Neural progenitor cell (in vitro differentiated cells): ENCODE data around the gene ECT2L. TPM values are rescaled to one million over a fixed set of nuclear protein-coding genes. Genes with fewer than 3 reads are reported as not detected.

Source experiments
- DNase-seq: peaks from one replicate; pipeline ENCODE4 v3.0.0-alpha.2; 2016; ENCODE audit warnings: low spot score
- H2AFZ ChIP-seq: fragments of 200-600 bp; sonication (generic); replicated peaks from 2 replicates; pipeline ENCODE4 v1.6.1; 2016; ENCODE audit warnings: antibody characterized with exemption
- H3F3A ChIP-seq: fragments of 200-600 bp; sonication (generic); 2 replicates; pipeline ENCODE4 v1.6.1; 2016; ENCODE audit warnings: antibody characterized with exemption, low read depth
- H3K27ac ChIP-seq: fragments of 200-600 bp; sonication (generic); 2 replicates; pipeline ENCODE4 v1.5.1; 2016; ENCODE audit warnings: mild to moderate bottlenecking
- H3K27me3 ChIP-seq: fragments of 200-600 bp; sonication (generic); 2 replicates; pipeline ENCODE4 v1.6.1; 2016; ENCODE audit warnings: mild to moderate bottlenecking, moderate library complexity
- H3K36me3 ChIP-seq: fragments of 200-600 bp; sonication (generic); 2 replicates; pipeline ENCODE4 v1.5.1; 2016
- H3K4me1 ChIP-seq: fragments of 200-600 bp; sonication (generic); 2 replicates; pipeline ENCODE4 v1.6.1; 2016; ENCODE audit warnings: mixed run types
- H3K4me2 ChIP-seq: fragments of 200-600 bp; sonication (generic); 2 replicates; pipeline ENCODE4 v1.6.1; 2016
- H3K4me3 ChIP-seq: fragments of 200-600 bp; sonication (generic); 2 replicates; pipeline ENCODE4 v1.5.1; 2016
- H3K79me2 ChIP-seq: fragments of 200-600 bp; sonication (generic); 2 replicates; pipeline ENCODE4 v1.6.1; 2016; ENCODE audit warnings: low read depth
- H3K9ac ChIP-seq: fragments of 200-600 bp; sonication (generic); 2 replicates; pipeline ENCODE4 v1.6.1; 2016
- H3K9me3 ChIP-seq: fragments of 200-600 bp; sonication (generic); 2 replicates; pipeline ENCODE4 v1.5.1; 2016; ENCODE audit warnings: low read depth
- H4K20me1 ChIP-seq: fragments of 200-600 bp; sonication (generic); 2 replicates; pipeline ENCODE4 v1.6.1; 2016; ENCODE audit warnings: low read depth
- H3K27ac Mint-ChIP-seq: 3 replicates; pipeline ENCODE4 v1.8.0; 2021; ENCODE audit warnings: mixed read lengths
- H3K27me3 Mint-ChIP-seq: 2 replicates; pipeline ENCODE4 v1.8.0; 2022; ENCODE audit warnings: low read depth, mild to moderate bottlenecking, inconsistent platforms, moderate library complexity, mixed read lengths; ENCODE audit not compliant: insufficient read depth
- H3K36me3 Mint-ChIP-seq: 3 replicates; pipeline ENCODE4 v1.8.0; 2021; ENCODE audit warnings: mixed read lengths
- H3K4me1 Mint-ChIP-seq: 3 replicates; pipeline ENCODE4 v1.8.0; 2021; ENCODE audit warnings: mixed read lengths
- H3K4me3 Mint-ChIP-seq: 3 replicates; pipeline ENCODE4 v1.8.0; 2021; ENCODE audit warnings: mild to moderate bottlenecking, moderate library complexity, mixed read lengths
- H3K9me3 Mint-ChIP-seq: 3 replicates; pipeline ENCODE4 v1.8.0; 2020; ENCODE audit warnings: mixed read lengths
- EZH2 ChIP-seq: fragments of 200-600 bp; sonication (generic); IDR thresholded peaks from 2 replicates; pipeline ENCODE4 v1.6.1; 2017; ENCODE audit warnings: antibody characterized with exemption, mild to moderate bottlenecking, moderate library complexity
- EZH2phosphoT487 ChIP-seq: fragments of 200-600 bp; sonication (generic); IDR thresholded peaks from 2 replicates; pipeline ENCODE4 v1.6.1; 2017; ENCODE audit warnings: antibody characterized with exemption
- total RNA-seq: library from RNA; depleted of rRNA; stranded (reverse); fragments of >200 nt; gene quantifications from 2 replicates; pipeline ENCODE4 v1.2.3, GENCODE V29; 2015; ENCODE audit warnings: low replicate concordance
- TF ChIP-seq, protein P1 (sequence below): fragments of 200-600 bp; sonication (generic); IDR thresholded peaks from 2 replicates; pipeline ENCODE4 v1.5.1; 2017; ENCODE audit warnings: antibody characterized with exemption, mild to moderate bottlenecking

The ECT2L gene
- total RNA-seq, 1 donor from 2014 or later, result not detected

GRCh38 chr6:138765896-138766655 lies 29.8 kb upstream of the ECT2L start:
- no peak overlapping the region for H3K4me3 ChIP-seq
- peak; percentile 47 for DNase-seq
- H3K9ac ChIP-seq, result no peak overlapping the region
- Mint-ChIP-seq H3K4me1 (peaks cover 2% of the 10 kb centered on the region), H3K4me3 (no peak overlapping the region), H3K9me3 (no peaks in the 10 kb centered on the region), H3K27me3 (peaks cover 2% of the 10 kb centered on the region), H3K36me3 (no peaks in the 10 kb centered on the region), H3K27ac (no peak overlapping the region)
- no peaks in the 10 kb centered on the region for H3K9me3 ChIP-seq
- H3K4me2 ChIP-seq, result no peak overlapping the region
- H3K4me1 ChIP-seq, result no peaks in the 10 kb centered on the region
- H3K36me3 ChIP-seq, result no peaks in the 10 kb centered on the region
- no peak overlapping the region for H3K27ac ChIP-seq
- H4K20me1 ChIP-seq, result no peaks in the 10 kb centered on the region
- no peaks in the 10 kb centered on the region for H3K79me2 ChIP-seq
- no peaks in the 10 kb centered on the region for H3K27me3 ChIP-seq
- TF ChIP-seq, protein P1, sequence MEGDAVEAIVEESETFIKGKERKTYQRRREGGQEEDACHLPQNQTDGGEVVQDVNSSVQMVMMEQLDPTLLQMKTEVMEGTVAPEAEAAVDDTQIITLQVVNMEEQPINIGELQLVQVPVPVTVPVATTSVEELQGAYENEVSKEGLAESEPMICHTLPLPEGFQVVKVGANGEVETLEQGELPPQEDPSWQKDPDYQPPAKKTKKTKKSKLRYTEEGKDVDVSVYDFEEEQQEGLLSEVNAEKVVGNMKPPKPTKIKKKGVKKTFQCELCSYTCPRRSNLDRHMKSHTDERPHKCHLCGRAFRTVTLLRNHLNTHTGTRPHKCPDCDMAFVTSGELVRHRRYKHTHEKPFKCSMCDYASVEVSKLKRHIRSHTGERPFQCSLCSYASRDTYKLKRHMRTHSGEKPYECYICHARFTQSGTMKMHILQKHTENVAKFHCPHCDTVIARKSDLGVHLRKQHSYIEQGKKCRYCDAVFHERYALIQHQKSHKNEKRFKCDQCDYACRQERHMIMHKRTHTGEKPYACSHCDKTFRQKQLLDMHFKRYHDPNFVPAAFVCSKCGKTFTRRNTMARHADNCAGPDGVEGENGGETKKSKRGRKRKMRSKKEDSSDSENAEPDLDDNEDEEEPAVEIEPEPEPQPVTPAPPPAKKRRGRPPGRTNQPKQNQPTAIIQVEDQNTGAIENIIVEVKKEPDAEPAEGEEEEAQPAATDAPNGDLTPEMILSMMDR, result peak; percentile 83
- no peak for TF ChIP-seq EZH2phosphoT487
- H3F3A ChIP-seq, result no peaks in the 10 kb centered on the region
- no peak overlapping the region for H2AFZ ChIP-seq

GRCh38 chr6:138769102-138769676 lies 26.7 kb upstream of the ECT2L start:
- Mint-ChIP-seq H3K36me3 (no peaks in the 10 kb centered on the region), H3K4me1 (peaks cover 12% of the 10 kb centered on the region), H3K27ac (no peak overlapping the region), H3K27me3 (peaks cover 2% of the 10 kb centered on the region), H3K9me3 (no peaks in the 10 kb centered on the region), H3K4me3 (no peak overlapping the region)
- Histone ChIP-seq H3K4me3 (no peak overlapping the region), H3K79me2 (peaks cover 3% of the 10 kb centered on the region), H4K20me1 (no peaks in the 10 kb centered on the region), H2AFZ (no peak overlapping the region), H3F3A (no peaks in the 10 kb centered on the region), H3K27me3 (no peaks in the 10 kb centered on the region), H3K9me3 (no peaks in the 10 kb centered on the region), H3K36me3 (no peaks in the 10 kb centered on the region), H3K4me1 (peaks cover 2% of the 10 kb centered on the region), H3K9ac (no peak overlapping the region), H3K4me2 (no peak overlapping the region), H3K27ac (no peak overlapping the region)
- no peak for DNase-seq
- no peak for TF ChIP-seq EZH2
- TF ChIP-seq EZH2phosphoT487, result no peak
- TF ChIP-seq, protein P1, result no peak

- H3K9me3 Mint-ChIP-seq, result no peaks in the 10 kb centered on the region
- DNase-seq, result no peak
- H3K9ac ChIP-seq, result peak overlapping the region; percentile 74
- H3K36me3 ChIP-seq, result peaks cover 3% of the 10 kb centered on the region
- H3K4me3 Mint-ChIP-seq, result peak overlapping the region; percentile 100
- H3K36me3 Mint-ChIP-seq, result no peaks in the 10 kb centered on the region
- TF ChIP-seq, protein P1, result no peak
- no peak for TF ChIP-seq EZH2
- TF ChIP-seq EZH2phosphoT487, result no peak
- H3F3A ChIP-seq, result no peaks in the 10 kb centered on the region
- no peaks in the 10 kb centered on the region for H3K9me3 ChIP-seq
- H4K20me1 ChIP-seq, result no peaks in the 10 kb centered on the region
- H3K27ac ChIP-seq, result no peak overlapping the region
- no peaks in the 10 kb centered on the region for H3K27me3 ChIP-seq
- H3K27me3 Mint-ChIP-seq, result no peaks in the 10 kb centered on the region
- H3K27ac Mint-ChIP-seq, result peak overlapping the region; percentile 100
- peak overlapping the region; percentile 95 for H3K4me2 ChIP-seq
- peaks cover 18% of the 10 kb centered on the region for H3K4me1 Mint-ChIP-seq
- peaks cover 6% of the 10 kb centered on the region for H3K4me1 ChIP-seq
- H3K79me2 ChIP-seq, result peaks cover 11% of the 10 kb centered on the region
- H2AFZ ChIP-seq, result peak overlapping the region; percentile 100
- peak overlapping the region; percentile 97 for H3K4me3 ChIP-seq
Observed at GRCh38 chr6:138772596-138773176, 23.2 kb upstream of the ECT2L start.
